ENCODE results near the gene BICRA. TPM values are rescaled to one million over a fixed set of nuclear protein-coding genes. Genes with fewer than 3 reads are reported as not detected.
"Not testable (repeated sequence)": the region's sequence is repeated elsewhere in the genome, so short reads cannot be mapped to it uniquely, and the experiment has no call there.

The BICRA gene
- polyA plus RNA-seq, 1 donor: 11.9 TPM

GRCh38 chr19:47581605-47582319 is 27.2 kb upstream of the BICRA start:
- Histone ChIP-seq H3K36me3 (ENCODE audit: control insufficient read depth, insufficient read depth, low read length) (no peaks in the 10 kb centered on the region), H3K9me3 (ENCODE audit: control insufficient read depth, low read depth, low read length) (peaks cover 5% of the 10 kb centered on the region), H3K27me3 (ENCODE audit: control insufficient read depth, insufficient read depth, low read length) (no peaks in the 10 kb centered on the region), H3K4me1 (ENCODE audit: control insufficient read depth, insufficient read depth, low read length) (peaks cover 8% of the 10 kb centered on the region), H3K27ac (ENCODE audit: low read length) (peak overlapping the region; percentile 45), H3K4me3 (ENCODE audit: low read length) (no peak overlapping the region)
- WGBS (ENCODE audit: insufficient coverage, low lambda C conversion rate): 83% methylated on average over 1 of the region's 6 CpGs
- no peak for DNase-seq

GRCh38 chr19:47582320-47582909 is 26.5 kb upstream of the BICRA start:
- no peaks in the 10 kb centered on the region for H3K36me3 ChIP-seq (ENCODE audit: control insufficient read depth, insufficient read depth, low read length)
- H3K9me3 ChIP-seq (ENCODE audit: control insufficient read depth, low read depth, low read length): peaks cover 5% of the 10 kb centered on the region
- peaks cover 8% of the 10 kb centered on the region for H3K4me1 ChIP-seq (ENCODE audit: control insufficient read depth, insufficient read depth, low read length)
- H3K4me3 ChIP-seq (ENCODE audit: low read length): no peak overlapping the region
- peak; percentile 72 to 83 for DNase-seq
- WGBS (ENCODE audit: insufficient coverage, low lambda C conversion rate): 17% methylated on average over 2 of the region's 6 CpGs
- no peaks in the 10 kb centered on the region for H3K27me3 ChIP-seq (ENCODE audit: control insufficient read depth, insufficient read depth, low read length)
- peak overlapping the region; percentile 45 for H3K27ac ChIP-seq (ENCODE audit: low read length)

DNA sequence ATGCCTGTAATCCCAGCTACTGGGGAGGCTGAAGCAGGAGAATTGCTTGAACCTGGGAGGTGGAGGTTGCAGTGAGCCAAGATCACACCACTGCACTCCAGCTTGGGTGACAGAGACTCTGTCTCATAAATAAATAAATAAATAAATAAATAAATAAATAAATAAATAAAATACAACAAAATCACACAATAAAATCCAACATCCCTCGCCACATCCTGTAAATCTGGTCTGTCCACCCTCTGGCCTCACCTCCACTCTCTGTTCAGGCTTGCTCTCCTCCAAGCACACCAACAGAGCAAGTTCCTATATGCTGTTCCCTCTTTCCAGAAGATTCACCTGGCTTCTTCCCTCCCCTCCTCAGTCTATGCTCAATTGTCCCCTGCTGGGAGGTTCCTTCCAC is 25.8 kb upstream of the BICRA start:
- not testable (repeated sequence) for H3K36me3 ChIP-seq (ENCODE audit: control insufficient read depth, insufficient read depth, low read length); DNase-seq; H3K4me3 ChIP-seq (ENCODE audit: low read length); H3K9me3 ChIP-seq (ENCODE audit: control insufficient read depth, low read depth, low read length); H3K4me1 ChIP-seq (ENCODE audit: control insufficient read depth, insufficient read depth, low read length); H3K27me3 ChIP-seq (ENCODE audit: control insufficient read depth, insufficient read depth, low read length)
- WGBS (ENCODE audit: insufficient coverage, low lambda C conversion rate): no CpG with 5 or more reads among the region's 1 CpG
- peak overlapping the region; percentile 45 for H3K27ac ChIP-seq (ENCODE audit: low read length)

DNA sequence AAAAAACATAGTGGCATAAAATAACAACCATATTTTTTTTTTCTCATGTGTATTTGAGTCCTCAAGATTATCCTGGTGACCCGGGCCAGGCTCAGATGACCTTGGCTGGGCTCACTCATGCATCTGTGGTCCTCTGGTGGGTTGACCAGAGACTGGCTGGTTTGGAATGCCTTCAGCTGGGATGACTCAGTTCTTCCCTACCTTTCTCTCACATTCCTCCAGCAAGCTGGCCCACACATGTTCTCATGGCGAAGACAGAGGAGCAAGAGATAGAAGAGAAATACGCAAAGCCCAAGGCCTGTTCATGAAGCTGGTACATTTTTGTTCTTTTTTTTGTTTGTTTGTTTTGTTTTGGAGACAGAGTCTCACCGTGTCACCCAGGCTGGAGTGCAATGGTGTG is 21.6 kb upstream of the BICRA start:
- no peak for DNase-seq
- Histone ChIP-seq H3K27ac (ENCODE audit: low read length) (no peak overlapping the region), H3K4me3 (ENCODE audit: low read length) (no peak overlapping the region), H3K4me1 (ENCODE audit: control insufficient read depth, insufficient read depth, low read length) (peaks cover 4% of the 10 kb centered on the region), H3K27me3 (ENCODE audit: control insufficient read depth, insufficient read depth, low read length) (no peaks in the 10 kb centered on the region), H3K36me3 (ENCODE audit: control insufficient read depth, insufficient read depth, low read length) (no peaks in the 10 kb centered on the region), H3K9me3 (ENCODE audit: control insufficient read depth, low read depth, low read length) (peaks cover 5% of the 10 kb centered on the region)
- 100% methylated on average over 2 of the region's 4 CpGs for WGBS (ENCODE audit: insufficient coverage, low lambda C conversion rate)

GRCh38 chr19:47589824-47590223 is 19.1 kb upstream of the BICRA start:
- Histone ChIP-seq H3K9me3 (ENCODE audit: control insufficient read depth, low read depth, low read length) (peaks cover 5% of the 10 kb centered on the region), H3K4me1 (ENCODE audit: control insufficient read depth, insufficient read depth, low read length) (no peaks in the 10 kb centered on the region), H3K27me3 (ENCODE audit: control insufficient read depth, insufficient read depth, low read length) (no peaks in the 10 kb centered on the region), H3K27ac (ENCODE audit: low read length) (no peak overlapping the region), H3K36me3 (ENCODE audit: control insufficient read depth, insufficient read depth, low read length) (no peaks in the 10 kb centered on the region), H3K4me3 (ENCODE audit: low read length) (no peak overlapping the region)
- DNase-seq: no peak
- 55% methylated on average over 3 of the region's 7 CpGs for WGBS (ENCODE audit: insufficient coverage, low lambda C conversion rate)

GRCh38 chr19:47593860-47594259 is 15.1 kb upstream of the BICRA start:
- Histone ChIP-seq H3K9me3 (ENCODE audit: control insufficient read depth, low read depth, low read length) (no peaks in the 10 kb centered on the region), H3K27me3 (ENCODE audit: control insufficient read depth, insufficient read depth, low read length) (no peaks in the 10 kb centered on the region), H3K27ac (ENCODE audit: low read length) (no peak overlapping the region), H3K4me1 (ENCODE audit: control insufficient read depth, insufficient read depth, low read length) (peaks cover 6% of the 10 kb centered on the region), H3K4me3 (ENCODE audit: low read length) (no peak overlapping the region), H3K36me3 (ENCODE audit: control insufficient read depth, insufficient read depth, low read length) (no peaks in the 10 kb centered on the region)
- WGBS (ENCODE audit: insufficient coverage, low lambda C conversion rate): no CpG with 5 or more reads among the region's 6 CpGs
- DNase-seq: no peak

DNA sequence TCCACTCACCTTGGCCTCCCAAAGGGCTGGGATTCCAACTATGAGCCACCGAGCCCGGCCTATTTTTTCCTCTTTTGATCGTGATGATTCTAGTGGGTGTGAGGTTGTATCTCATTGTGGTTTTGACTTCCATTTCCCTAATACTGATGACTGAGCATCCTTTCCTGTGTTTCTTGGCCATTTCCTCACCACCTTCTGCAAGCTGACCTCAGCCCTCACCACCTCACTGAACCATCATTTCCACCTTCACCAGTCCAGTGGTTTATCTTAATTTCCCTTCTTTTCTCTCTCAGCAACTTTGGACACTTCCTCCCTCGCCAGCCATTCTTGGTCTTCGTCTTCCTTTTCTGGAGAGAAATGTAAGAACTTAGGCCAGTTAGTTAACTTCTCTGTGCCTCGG is 13.0 kb upstream of the BICRA start:
- DNase-seq: no peak
- Histone ChIP-seq H3K27ac (ENCODE audit: low read length) (no peak overlapping the region), H3K36me3 (ENCODE audit: control insufficient read depth, insufficient read depth, low read length) (no peaks in the 10 kb centered on the region), H3K9me3 (ENCODE audit: control insufficient read depth, low read depth, low read length) (no peaks in the 10 kb centered on the region), H3K4me3 (ENCODE audit: low read length) (no peak overlapping the region), H3K4me1 (ENCODE audit: control insufficient read depth, insufficient read depth, low read length) (peaks cover 14% of the 10 kb centered on the region), H3K27me3 (ENCODE audit: control insufficient read depth, insufficient read depth, low read length) (no peaks in the 10 kb centered on the region)
- 100% methylated on average over 5 of the region's 6 CpGs for WGBS (ENCODE audit: insufficient coverage, low lambda C conversion rate)

- Histone ChIP-seq H3K4me1 (ENCODE audit: control insufficient read depth, insufficient read depth, low read length) (peaks cover 18% of the 10 kb centered on the region), H3K9me3 (ENCODE audit: control insufficient read depth, low read depth, low read length) (no peaks in the 10 kb centered on the region), H3K27me3 (ENCODE audit: control insufficient read depth, insufficient read depth, low read length) (peaks cover 1% of the 10 kb centered on the region), H3K36me3 (ENCODE audit: control insufficient read depth, insufficient read depth, low read length) (no peaks in the 10 kb centered on the region), H3K27ac (ENCODE audit: low read length) (peak overlapping the region; percentile 54), H3K4me3 (ENCODE audit: low read length) (peak overlapping the region; percentile 24)
- WGBS (ENCODE audit: insufficient coverage, low lambda C conversion rate): 0% methylated on average over 2 of the region's 21 CpGs
- peak in 1 of 2 donors; percentile 67 for DNase-seq
Observed at GRCh38 chr19:47598407-47599349, 10.3 kb upstream of the BICRA start.

GRCh38 chr19:47599671-47600245 is 9.2 kb upstream of the BICRA start:
- Histone ChIP-seq H3K27ac (ENCODE audit: low read length) (peak overlapping the region; percentile 54), H3K4me1 (ENCODE audit: control insufficient read depth, insufficient read depth, low read length) (peaks cover 18% of the 10 kb centered on the region), H3K4me3 (ENCODE audit: low read length) (peak overlapping the region; percentile 49)
- 17% methylated on average over 4 of the region's 25 CpGs for WGBS (ENCODE audit: insufficient coverage, low lambda C conversion rate)
- not testable (repeated sequence) for H3K9me3 ChIP-seq (ENCODE audit: control insufficient read depth, low read depth, low read length); DNase-seq; H3K27me3 ChIP-seq (ENCODE audit: control insufficient read depth, insufficient read depth, low read length); H3K36me3 ChIP-seq (ENCODE audit: control insufficient read depth, insufficient read depth, low read length)

Data from large intestine (tissue), 3 donors.